ENCODE measurements around the gene GNAZ.

Gene GNAZ

GRCh38 chr22:23097412-23098229, 27.3 kb downstream of the GNAZ start:
- Histone ChIP-seq H3K9ac (ENCODE audit: low read length) (no peak overlapping the region), H3K4me3 (ENCODE audit: low read length) (no peak overlapping the region), H4K20me1 (ENCODE audit: insufficient read depth, low read length) (no peaks in the 10 kb centered on the region), H2AFZ (ENCODE audit: low read length) (no peak overlapping the region), H3K4me1 (ENCODE audit: low read length) (no peaks in the 10 kb centered on the region), H3K79me2 (ENCODE audit: low read length) (no peaks in the 10 kb centered on the region), H3K36me3 (replicated peaks; ENCODE audit: insufficient read depth, low read length) (no peaks in the 10 kb centered on the region), H3K27me3 (replicated peaks; ENCODE audit: insufficient read depth, low read length) (no peaks in the 10 kb centered on the region), H3F3A (ENCODE audit: insufficient read depth, low read length) (no peaks in the 10 kb centered on the region), H3K27ac (ENCODE audit: low read length) (no peak overlapping the region), H3K4me2 (ENCODE audit: low read depth, low read length) (no peak overlapping the region), H3K9me3 (replicated peaks; ENCODE audit: insufficient read depth, low read length) (no peaks in the 10 kb centered on the region), H3K9me2 (replicated peaks; ENCODE audit: insufficient read depth, low read length) (no peaks in the 10 kb centered on the region)
- no peak for DNase-seq
- TF ChIP-seq EZH2 (optimal IDR thresholded peaks at IDR 0.05; ENCODE audit: low read depth, low read length): no peak
- TF ChIP-seq EZH2phosphoT487 (IDR thresholded peaks at IDR 0.05; ENCODE audit: low read length): no peak
- no peak for TF ChIP-seq CTCF (IDR thresholded peaks at IDR 0.05; ENCODE audit: low read length)

GRCh38 chr22:23098230-23098705, 27.9 kb downstream of the GNAZ start:
- DNase-seq: no peak
- no peaks in the 10 kb centered on the region for H3K79me2 ChIP-seq (ENCODE audit: low read length)
- no peaks in the 10 kb centered on the region for H3K4me1 ChIP-seq (ENCODE audit: low read length)
- no peak overlapping the region for H2AFZ ChIP-seq (ENCODE audit: low read length)
- no peak overlapping the region for H3K9ac ChIP-seq (ENCODE audit: low read length)
- no peak overlapping the region for H3K4me2 ChIP-seq (ENCODE audit: low read depth, low read length)
- no peaks in the 10 kb centered on the region for H3K27me3 ChIP-seq (replicated peaks; ENCODE audit: insufficient read depth, low read length)
- H3F3A ChIP-seq (ENCODE audit: insufficient read depth, low read length): no peaks in the 10 kb centered on the region
- no peak overlapping the region for H3K27ac ChIP-seq (ENCODE audit: low read length)
- no peak for TF ChIP-seq EZH2 (optimal IDR thresholded peaks at IDR 0.05; ENCODE audit: low read depth, low read length)
- no peak for TF ChIP-seq EZH2phosphoT487 (IDR thresholded peaks at IDR 0.05; ENCODE audit: low read length)
- TF ChIP-seq CTCF (IDR thresholded peaks at IDR 0.05; ENCODE audit: low read length): no peak
- H3K9me3 ChIP-seq (replicated peaks; ENCODE audit: insufficient read depth, low read length): no peaks in the 10 kb centered on the region
- H4K20me1 ChIP-seq (ENCODE audit: insufficient read depth, low read length): no peaks in the 10 kb centered on the region
- no peaks in the 10 kb centered on the region for H3K9me2 ChIP-seq (replicated peaks; ENCODE audit: insufficient read depth, low read length)
- H3K36me3 ChIP-seq (replicated peaks; ENCODE audit: insufficient read depth, low read length): no peaks in the 10 kb centered on the region
- no peak overlapping the region for H3K4me3 ChIP-seq (ENCODE audit: low read length)

- H3K9me3 ChIP-seq (replicated peaks; ENCODE audit: insufficient read depth, low read length): no peaks in the 10 kb centered on the region
- DNase-seq: no peak
- TF ChIP-seq EZH2phosphoT487 (IDR thresholded peaks at IDR 0.05; ENCODE audit: low read length) (no peak), CTCF (IDR thresholded peaks at IDR 0.05; ENCODE audit: low read length) (no peak), EZH2 (optimal IDR thresholded peaks at IDR 0.05; ENCODE audit: low read depth, low read length) (no peak)
- H3K9ac ChIP-seq (ENCODE audit: low read length): no peak overlapping the region
- no peak overlapping the region for H3K4me2 ChIP-seq (ENCODE audit: low read depth, low read length)
- no peaks in the 10 kb centered on the region for H3K79me2 ChIP-seq (ENCODE audit: low read length)
- no peaks in the 10 kb centered on the region for H4K20me1 ChIP-seq (ENCODE audit: insufficient read depth, low read length)
- no peak overlapping the region for H3K27ac ChIP-seq (ENCODE audit: low read length)
- H3K4me1 ChIP-seq (ENCODE audit: low read length): no peaks in the 10 kb centered on the region
- no peaks in the 10 kb centered on the region for H3K36me3 ChIP-seq (replicated peaks; ENCODE audit: insufficient read depth, low read length)
- no peaks in the 10 kb centered on the region for H3F3A ChIP-seq (ENCODE audit: insufficient read depth, low read length)
- H3K27me3 ChIP-seq (replicated peaks; ENCODE audit: insufficient read depth, low read length): no peaks in the 10 kb centered on the region
- H3K9me2 ChIP-seq (replicated peaks; ENCODE audit: insufficient read depth, low read length): no peaks in the 10 kb centered on the region
- H3K4me3 ChIP-seq (ENCODE audit: low read length): no peak overlapping the region
- H2AFZ ChIP-seq (ENCODE audit: low read length): no peak overlapping the region
Observed at GRCh38 chr22:23098718-23099530, 28.6 kb downstream of the GNAZ start.
